IMR-90 (cell line): ENCODE results near the gene TRMT1. TPM values are rescaled to one million over a fixed set of nuclear protein-coding genes. Genes with fewer than 3 reads are reported as not detected.

Source experiments
- ATAC-seq: fragments of 200-7000 bp; cut with Tn5 transposase; 2 replicates; pipeline ENCODE4 v1.9.1; 2020; ENCODE audit warnings: low read depth, mild to moderate bottlenecking, moderate library complexity
- BruUV-seq: library from RNA; stranded (reverse); fragments of 400-500 nt; replicated peaks from 2 replicates; lab custom pipeline; 2021; lab: Mats Ljungman, UMichigan
- CTCF ChIA-PET: fragments of 300-600 bp; formaldehyde crosslinking; extraction: SDS; loops from one replicate; lab custom pipeline; 2021; ENCODE audit warnings: antibody characterized with exemption; lab: Yijun Ruan, JAX
- POLR2A ChIA-PET: fragments of 300-600 bp; sonication (Branson Sonifier 250); formaldehyde crosslinking; loops from one replicate; lab custom pipeline; 2022; ENCODE audit warnings: antibody characterized with exemption; ENCODE audit not compliant: unreplicated experiment; lab: Charles Lee
- DNase-seq: peaks from one replicate; pipeline ENCODE4 v3.0.0; 2013
- H2AFZ ChIP-seq: replicated peaks from 2 replicates; pipeline ENCODE3; 2013; ENCODE audit warnings: low read length, mild to moderate bottlenecking; ENCODE audit not compliant: poor library complexity
- H2AK5ac ChIP-seq: 2 replicates; pipeline ENCODE4 v1.6.1; 2013; ENCODE audit warnings: low read depth, low read length, inconsistent platforms
- H2AK9ac ChIP-seq: replicated peaks from 2 replicates; pipeline ENCODE3; 2013; ENCODE audit warnings: mild to moderate bottlenecking, low read depth, low read length, moderate library complexity; ENCODE audit not compliant: poor library complexity
- H2BK120ac ChIP-seq: 2 replicates; pipeline ENCODE4 v1.6.1; 2013; ENCODE audit warnings: low read depth, low read length, inconsistent platforms
- H2BK15ac ChIP-seq: 3 replicates; pipeline ENCODE4 v1.6.1; 2013; ENCODE audit warnings: low read depth, low read length, inconsistent platforms
- H2BK20ac ChIP-seq: 2 replicates; pipeline ENCODE4 v1.6.1; 2013; ENCODE audit warnings: low read depth, mild to moderate bottlenecking, inconsistent platforms, low read length, moderate library complexity
- H2BK5ac ChIP-seq: 2 replicates; pipeline ENCODE4 v1.6.1; 2013; ENCODE audit warnings: mild to moderate bottlenecking, low read depth, low read length, inconsistent platforms; ENCODE audit not compliant: poor library complexity, severe bottlenecking
- H3K14ac ChIP-seq: replicated peaks from 2 replicates; pipeline ENCODE4 v1.6.1; 2013; ENCODE audit warnings: low read depth, low read length, inconsistent platforms
- H3K18ac ChIP-seq: 2 replicates; pipeline ENCODE4 v1.6.1; 2013; ENCODE audit warnings: low read depth, low read length, control low read depth
- H3K23ac ChIP-seq: 2 replicates; pipeline ENCODE4 v1.6.1; 2013; ENCODE audit warnings: low read depth, low read length, inconsistent platforms
- H3K27ac ChIP-seq: 2 replicates; pipeline ENCODE4 v1.5.1; 2013; ENCODE audit warnings: mild to moderate bottlenecking, control low read depth, low read length; ENCODE audit not compliant: insufficient read depth
- H3K27me3 ChIP-seq: 2 replicates; pipeline ENCODE4 v1.6.1; 2013; ENCODE audit warnings: low read length; ENCODE audit not compliant: control insufficient read depth, insufficient read depth
- H3K36me3 ChIP-seq: 2 replicates; pipeline ENCODE4 v1.6.1; 2013; ENCODE audit warnings: low read length, mixed read lengths; ENCODE audit not compliant: control insufficient read depth, insufficient read depth
- H3K4ac ChIP-seq: 2 replicates; pipeline ENCODE4 v1.6.1; 2013; ENCODE audit warnings: low read depth, low read length, inconsistent platforms
- H3K4me1 ChIP-seq: 2 replicates; pipeline ENCODE4 v1.6.1; 2013; ENCODE audit warnings: low read length, mixed read lengths; ENCODE audit not compliant: control insufficient read depth, insufficient read depth
- H3K4me2 ChIP-seq: 2 replicates; pipeline ENCODE4 v1.6.1; 2013; ENCODE audit warnings: low read depth, mild to moderate bottlenecking, control low read depth, low read length, moderate library complexity
- H3K4me3 ChIP-seq: 2 replicates; pipeline ENCODE4 v1.5.1; 2013; ENCODE audit warnings: low read depth, mild to moderate bottlenecking, control low read depth, low read length, moderate library complexity; ENCODE audit not compliant: insufficient read depth
- H3K56ac ChIP-seq: 2 replicates; pipeline ENCODE4 v1.6.1; 2013; ENCODE audit warnings: low read length, inconsistent platforms; ENCODE audit not compliant: insufficient read depth; ENCODE audit errors: extremely low read depth
- H3K79me1 ChIP-seq, 2 experiments: 2 replicates each; pipeline ENCODE4 v1.6.1; 2013; ENCODE audit warnings: low read length in 2 of 2, inconsistent platforms in 1 of 2, low read depth in 1 of 2
- H3K9ac ChIP-seq: 2 replicates; pipeline ENCODE4 v1.6.1; 2013; ENCODE audit warnings: low read depth, low read length, control low read depth
- H3K9me1 ChIP-seq: 2 replicates; pipeline ENCODE4 v1.6.1; 2013; ENCODE audit warnings: low read length, inconsistent platforms; ENCODE audit not compliant: insufficient read depth
- H3K9me3 ChIP-seq: 2 replicates; pipeline ENCODE4 v1.6.1; 2013; ENCODE audit warnings: low read length; ENCODE audit not compliant: control insufficient read depth, insufficient read depth
- H4K20me1 ChIP-seq: 2 replicates; pipeline ENCODE4 v1.6.1; 2013; ENCODE audit warnings: low read length, inconsistent platforms; ENCODE audit not compliant: insufficient read depth
- H4K5ac ChIP-seq: 2 replicates; pipeline ENCODE4 v1.6.1; 2013; ENCODE audit warnings: mild to moderate bottlenecking, low read depth, low read length, control low read depth
- H4K8ac ChIP-seq, 2 experiments: 2 replicates each; pipeline ENCODE4 v1.6.1; 2013; ENCODE audit warnings: low read depth in 2 of 2, low read length in 2 of 2, control low read depth in 1 of 2, inconsistent platforms in 1 of 2
- H4K91ac ChIP-seq: 2 replicates; pipeline ENCODE4 v1.6.1; 2013; ENCODE audit warnings: low read depth, low read length, inconsistent platforms; ENCODE audit not compliant: insufficient read depth
- BHLHE40 ChIP-seq: fragments of 150-350 bp; IDR thresholded peaks from 2 replicates; pipeline ENCODE4 v1.6.1; 2016; ENCODE audit warnings: mild to moderate bottlenecking, low read depth, low read length
- CEBPB ChIP-seq: IDR thresholded peaks from 2 replicates; pipeline ENCODE4 v1.6.1; 2012; ENCODE audit warnings: low read depth, low read length, improper control_type of control experiment
- CHD1 ChIP-seq: IDR thresholded peaks from 2 replicates; pipeline ENCODE4 v1.6.1; 2012; ENCODE audit warnings: low read depth, low read length, improper control_type of control experiment
- CTCF ChIP-seq: conservative IDR thresholded peaks from 2 replicates; pipeline ENCODE4 v1.5.1; 2012; ENCODE audit warnings: mild to moderate bottlenecking, low read depth, low read length, improper control_type of control experiment
- FOS ChIP-seq: fragments of 150-350 bp; IDR thresholded peaks from 2 replicates; pipeline ENCODE4 v1.6.1; 2016; ENCODE audit warnings: low read depth, low read length
- MAZ ChIP-seq: IDR thresholded peaks from 2 replicates; pipeline ENCODE4 v1.6.1; 2012; ENCODE audit warnings: low read depth, mild to moderate bottlenecking, low read length, improper control_type of control experiment, moderate library complexity, borderline replicate concordance
- MXI1 ChIP-seq: IDR thresholded peaks from 2 replicates; pipeline ENCODE4 v1.6.1; 2012; ENCODE audit warnings: low read depth, mild to moderate bottlenecking, low read length, moderate library complexity, borderline replicate concordance
- NFE2L2 ChIP-seq: fragments of 150-350 bp; IDR thresholded peaks from 2 replicates; pipeline ENCODE4 v1.6.1; 2016; ENCODE audit warnings: low read depth, mild to moderate bottlenecking, low read length
- POLR2A ChIP-seq: IDR thresholded peaks from 2 replicates; pipeline ENCODE4 v1.6.1; 2012; ENCODE audit warnings: mild to moderate bottlenecking, low read depth, low read length
- RAD21 ChIP-seq: IDR thresholded peaks from 2 replicates; pipeline ENCODE4 v1.6.1; 2012; ENCODE audit warnings: low read length, improper control_type of control experiment
- RCOR1 ChIP-seq: IDR thresholded peaks from 2 replicates; pipeline ENCODE4 v1.6.1; 2012; ENCODE audit warnings: mild to moderate bottlenecking, low read length, improper control_type of control experiment; ENCODE audit not compliant: insufficient replicate concordance
- RFX5 ChIP-seq: IDR thresholded peaks from 2 replicates; pipeline ENCODE4 v1.8.0; 2012; ENCODE audit warnings: low read depth, mild to moderate bottlenecking, low read length, moderate library complexity
- SMC3 ChIP-seq: fragments of 150-350 bp; IDR thresholded peaks from 2 replicates; pipeline ENCODE4 v1.6.1; 2016; ENCODE audit warnings: low read depth, mild to moderate bottlenecking, antibody characterized with exemption, low read length, moderate library complexity
- WGBS, 2 experiments: methylation state at CpG; one replicate each; pipeline versions ENCODE4 v1.1.5 to v1.1.7; 2013; ENCODE audit warnings: missing lambda C conversion rate in 2 of 2; ENCODE audit not compliant: insufficient read length in 1 of 2; ENCODE audit errors: extremely low coverage in 2 of 2; 5-methylcytosine and 5-hydroxymethylcytosine counted together
- dilution Hi-C: fragments of 300-500 bp; cut with HindIII; formaldehyde crosslinking; loops from one replicate; pipeline ENCODE4 v1.14.3; 2018; ENCODE audit warnings: low sequenced_read_pairs; ENCODE audit not compliant: unreplicated experiment
- in situ Hi-C: fragments of 300-500 bp; cut with MboI; formaldehyde crosslinking; loops from 3 replicates; pipeline ENCODE4 v1.14.3; 2019; ENCODE audit warnings: low sequenced_read_pairs, inconsistent platforms, mixed read lengths
- intact Hi-C: fragments of 100-400 bp; cut with micrococcal nuclease; formaldehyde crosslinking; loops from 2 replicates; pipeline ENCODE4 v1.10.0; 2022
- polyA plus RNA-seq, 3 experiments: library from polyadenylated mRNA; depleted of rRNA; stranded (reverse); fragments of >200 nt; gene quantifications; 2 replicates each; pipeline ENCODE4 v1.2.3, GENCODE V29; 2012; ENCODE audit warnings: low replicate concordance in 1 of 3
- total RNA-seq: library from RNA; depleted of rRNA; stranded (reverse); fragments of >200 nt; gene quantifications from 2 replicates; pipeline ENCODE4 v1.2.3, GENCODE V29; 2012
- TF ChIP-seq, protein P1 (sequence below): fragments of 150-350 bp; IDR thresholded peaks from 2 replicates; pipeline ENCODE4 v1.6.1; 2017; ENCODE audit warnings: mild to moderate bottlenecking, antibody characterized with exemption, low read length, low read depth

The TRMT1 gene
- total and polyA plus RNA-seq, 2 of the 4 experiments (the other 2 are of a cell fraction), result 28.3 to 56.0 TPM

DNA sequence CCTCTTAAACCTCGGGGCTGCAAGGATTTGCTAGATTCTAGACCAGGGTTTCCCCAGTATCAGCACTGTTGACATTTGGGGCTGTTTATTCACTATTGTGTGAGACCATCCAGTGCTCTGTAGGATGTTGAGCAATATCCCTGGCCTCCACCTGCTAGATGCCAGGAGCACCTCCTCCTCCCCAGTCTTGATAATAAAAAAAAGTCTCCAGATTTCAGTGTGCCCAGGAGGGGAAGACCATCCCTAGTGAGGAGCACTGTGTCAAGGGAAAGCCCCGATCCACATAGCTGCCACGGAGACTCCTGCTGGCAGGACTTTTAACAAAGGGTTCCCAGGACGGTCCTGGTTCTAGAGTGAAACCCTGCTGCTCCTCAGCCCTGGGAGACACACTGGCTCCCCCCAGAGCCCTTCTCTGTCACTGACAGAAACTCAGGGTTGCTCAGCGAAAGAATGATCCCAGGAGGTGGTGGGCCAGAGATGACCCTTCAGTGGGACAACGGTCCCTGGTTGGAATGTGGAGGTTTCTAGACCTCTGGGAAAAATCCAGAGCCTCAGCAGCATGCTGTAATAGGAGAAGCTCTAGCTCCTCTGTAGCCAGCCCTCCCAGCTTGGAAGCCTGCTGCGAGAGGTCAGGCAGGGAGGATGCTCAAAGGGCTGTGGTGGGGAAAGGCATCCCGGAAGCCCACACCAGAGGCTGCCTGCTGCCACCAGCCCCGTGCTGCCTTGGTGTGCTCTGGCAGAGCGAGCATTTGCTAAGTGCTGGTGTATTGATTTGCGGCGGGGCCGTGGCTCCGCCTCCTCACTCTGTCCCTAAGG lies 34.1 kb downstream of the TRMT1 start:
- no TSS peak for BruUV-seq
- intact Hi-C loops (no loop called here), in situ Hi-C loops (no loop called here), dilution Hi-C loops (no loop called here)
- Histone ChIP-seq H3K27me3 (no peaks in the 10 kb centered on the region), H3K9ac (no peak overlapping the region), H4K20me1 (peaks cover 3% of the 10 kb centered on the region; the same call in 1 of the 2 replicates), H3K4me3 (no peak overlapping the region), H3K23ac (no peak overlapping the region), H4K5ac (no peak overlapping the region), H3K4me1 (peaks cover 30% of the 10 kb centered on the region), H3K79me1 (peaks cover 0 to 30% of the 10 kb centered on the region in 2 experiments; a peak in 2 of 4 replicates), H3K27ac (no peak overlapping the region), H4K8ac (no peak overlapping the region), H3K9me1 (peaks cover 4% of the 10 kb centered on the region), H2BK15ac (no peak overlapping the region), H2AFZ (no peak overlapping the region), H3K14ac (no peak overlapping the region), H2BK20ac (no peak overlapping the region), H4K91ac (no peak overlapping the region), H2AK5ac (no peak overlapping the region), H3K9me3 (no peaks in the 10 kb centered on the region), H2BK120ac (no peak overlapping the region), H3K56ac (no peak overlapping the region), H3K4ac (no peak overlapping the region), H3K18ac (no peak overlapping the region), H2AK9ac (peak overlapping the region; percentile 80), H2BK5ac (no peak overlapping the region), H3K36me3 (peaks cover 51% of the 10 kb centered on the region), H3K4me2 (no peak overlapping the region)
- DNase-seq (peak; percentile 62), ATAC-seq (peak; percentile 61)
- WGBS, 2 experiments, result 62% methylated on average over 3 of the region's 14 CpGs; no CpG with 5 or more reads in 1 of the 2 experiments
- ChIA-PET CTCF (interaction anchor here (0.7 kb wide), 1 partner anchor 351 kb away, joined by 4 read pairs; no protein-coding TSS in a partner anchor), POLR2A (no interaction called here)
- TF ChIP-seq CTCF (peak; percentile 53), FOS (no peak), RAD21 (peak; percentile 56), SMC3 (peak; percentile 44; the same call in 1 of the 2 replicates), CEBPB (peak; percentile 78), BHLHE40 (no peak), CHD1 (no peak), RCOR1 (no peak), NFE2L2 (no peak), RFX5 (no peak), MAZ (no peak), MXI1 (no peak), POLR2A (no peak)
- TF ChIP-seq, protein P1, sequence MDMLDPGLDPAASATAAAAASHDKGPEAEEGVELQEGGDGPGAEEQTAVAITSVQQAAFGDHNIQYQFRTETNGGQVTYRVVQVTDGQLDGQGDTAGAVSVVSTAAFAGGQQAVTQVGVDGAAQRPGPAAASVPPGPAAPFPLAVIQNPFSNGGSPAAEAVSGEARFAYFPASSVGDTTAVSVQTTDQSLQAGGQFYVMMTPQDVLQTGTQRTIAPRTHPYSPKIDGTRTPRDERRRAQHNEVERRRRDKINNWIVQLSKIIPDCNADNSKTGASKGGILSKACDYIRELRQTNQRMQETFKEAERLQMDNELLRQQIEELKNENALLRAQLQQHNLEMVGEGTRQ, result no peak
